Transverse colon (tissue), 4 donors: Measurements from ENCODE around the gene FAM107B.

Source experiments
- CTCF ChIP-seq, 5 experiments: fragments of 200-600 bp in 3 of 5; fragments of 450-650 bp in 2 of 5; sonication (generic) in 3 of 5; IDR thresholded peaks; 1 replicate in 2 of 5; 2 replicates in 3 of 5; pipeline ENCODE4 v1.5.1; 2016 to 2017; ENCODE audit warnings: antibody characterized with exemption in 5 of 5, inconsistent platforms in 3 of 5, mild to moderate bottlenecking in 2 of 5, moderate library complexity in 1 of 5
- EP300 ChIP-seq: sonication (generic); formaldehyde crosslinking; IDR thresholded peaks from one replicate; pipeline ENCODE4 v1.6.1; 2017; ENCODE audit warnings: antibody characterized with exemption, low read depth
- POLR2A ChIP-seq: fragments of 450-650 bp; IDR thresholded peaks from one replicate; pipeline ENCODE4 v1.6.1; 2016; ENCODE audit warnings: antibody characterized with exemption, mild to moderate bottlenecking, moderate library complexity
- POLR2AphosphoS5 ChIP-seq, 3 donors: sonication (generic); formaldehyde crosslinking; IDR thresholded peaks; one replicate each; pipeline ENCODE4 v1.6.1; 2016; ENCODE audit warnings: antibody characterized with exemption in 3 of 3

GRCh38 chr10:14611968-14612693 is 162.6 kb downstream of the FAM107B start:
- no peak for TF ChIP-seq CTCF (IDR thresholded peaks at IDR 0.05)
- no peak for TF ChIP-seq POLR2AphosphoS5 (IDR thresholded peaks at IDR 0.05)
- TF ChIP-seq EP300, result no peak
- no peak for TF ChIP-seq POLR2A
